K562 (cell line): ENCODE measurements around the gene SENP1. TPM values are rescaled to one million over a fixed set of nuclear protein-coding genes. Genes with fewer than 3 reads are reported as not detected.

Source experiments
- BDP1 ChIP-seq: IDR thresholded peaks from 3 replicates; pipeline ENCODE4 v1.6.1; 2011; ENCODE audit not compliant: insufficient read length, insufficient read depth
- CBX8 ChIP-seq: fragments of 200-600 bp; sonication (generic); IDR thresholded peaks from 2 replicates; pipeline ENCODE4 v1.6.1; 2012; ENCODE audit warnings: borderline replicate concordance, mixed run types, low read depth, mild to moderate bottlenecking, moderate library complexity, mixed read lengths, low read length, control low read depth, inconsistent platforms; ENCODE audit not compliant: poor library complexity, severe bottlenecking; ENCODE audit errors: extremely low read depth
- CEBPB ChIP-seq: fragments of 450-650 bp; IDR thresholded peaks from 2 replicates; pipeline ENCODE4 v1.6.1; 2016; ENCODE audit warnings: missing genetic modification characterization, missing compliant biosample characterization
- ELF2 ChIP-seq: fragments of 250-450 bp; sonication (Bioruptor Pico); IDR thresholded peaks from 2 replicates; pipeline ENCODE4 v1.5.0; 2021; ENCODE audit warnings: mild to moderate bottlenecking
- GABPB2 ChIP-seq: fragments of 250-450 bp; sonication (Bioruptor Pico); conservative IDR thresholded peaks from 2 replicates; pipeline ENCODE4 v1.5.1; 2021; ENCODE audit warnings: mild to moderate bottlenecking
- L3MBTL2 ChIP-seq: fragments of 450-650 bp; IDR thresholded peaks from 2 replicates; pipeline ENCODE4 v1.6.1; 2016; ENCODE audit warnings: mild to moderate bottlenecking, moderate library complexity
- PCBP1 ChIP-seq: fragments of 200-400 bp; formaldehyde crosslinking; IDR thresholded peaks from 2 replicates; pipeline ENCODE4 v1.6.1; 2018; ENCODE audit warnings: mild to moderate bottlenecking, low read depth, low read length; ENCODE audit not compliant: poor library complexity, severe bottlenecking
- PHF20 ChIP-seq: fragments of 450-650 bp; IDR thresholded peaks from 2 replicates; pipeline ENCODE4 v1.6.1; 2018; ENCODE audit not compliant: partially characterized antibody
- POLR2H ChIP-seq: IDR thresholded peaks from 2 replicates; pipeline ENCODE4 v1.6.1; 2016; ENCODE audit warnings: missing genetic modification characterization, low read depth, mild to moderate bottlenecking, control low read depth, missing compliant biosample characterization, moderate library complexity
- RBBP5 ChIP-seq: fragments of 200-600 bp; sonication (generic); IDR thresholded peaks from 2 replicates; pipeline ENCODE4 v1.6.1; 2012; ENCODE audit warnings: borderline replicate concordance, mild to moderate bottlenecking, low read length, control low read depth, inconsistent platforms; ENCODE audit not compliant: insufficient read depth, poor library complexity, severe bottlenecking
- SIX5 ChIP-seq, 2 experiments: IDR thresholded peaks; 2 replicates each; pipeline ENCODE4 v1.6.1; 2011; ENCODE audit warnings: low read length in 2 of 2, borderline replicate concordance in 1 of 2, low read depth in 1 of 2, mild to moderate bottlenecking in 1 of 2, moderate library complexity in 1 of 2; ENCODE audit not compliant: insufficient read depth in 1 of 2
- ZNF274 ChIP-seq: IDR thresholded peaks from 2 replicates; pipeline ENCODE4 v1.6.1; 2011; ENCODE audit warnings: low read depth, mild to moderate bottlenecking, low read length, moderate library complexity, borderline replicate concordance
- ZNF561 ChIP-seq: fragments of 450-650 bp; formaldehyde crosslinking; conservative IDR thresholded peaks from 2 replicates; pipeline ENCODE4 v1.4.0; 2020; ENCODE audit warnings: mild to moderate bottlenecking, moderate library complexity
- ZNF79 ChIP-seq: fragments of 250-450 bp; sonication (Bioruptor Pico); IDR thresholded peaks from 2 replicates; pipeline ENCODE4 v1.4.0; 2020; ENCODE audit warnings: low read depth, mild to moderate bottlenecking, moderate library complexity
- polyA plus RNA-seq, 8 experiments: library from polyadenylated mRNA; depleted of rRNA in 4 of 8; stranded (reverse) in 5 of 8; unstranded in 3 of 8; fragments of >200 nt; fragmentation: Nextera tagmentation in 2 of 8; fragmentation: Illumina TruSeq in 1 of 8; extraction: Ambion mirVana in 2 of 8; extraction: Trizol in 1 of 8; gene quantifications; 2 replicates each; pipeline versions ENCODE4 v1.2.1 to v1.2.3, GENCODE V29; 2011 to 2014; ENCODE audit warnings: inconsistent platforms in 1 of 8, missing spikeins in 1 of 8
- total RNA-seq, 7 experiments: library from RNA; depleted of rRNA in 6 of 7; stranded (reverse); fragments of >200 nt in 6 of 7; fragmentation: Illumina TruSeq in 2 of 7; extraction: Trizol in 2 of 7; gene quantifications; 2 replicates each; pipeline versions ENCODE4 v1.2.1 to v1.2.3, GENCODE V29; 2011 to 2021; ENCODE audit warnings: low replicate concordance in 1 of 7
- TF ChIP-seq, protein P1 (sequence below): sonication (generic); formaldehyde crosslinking; IDR thresholded peaks from 2 replicates; pipeline ENCODE4 v1.8.0; 2022; ENCODE audit warnings: mild to moderate bottlenecking, missing genetic modification reagents
- TF ChIP-seq, protein P2 (sequence below): fragments of 250-450 bp; sonication (Bioruptor Pico); IDR thresholded peaks from 2 replicates; pipeline ENCODE4 v1.8.0; 2022; ENCODE audit warnings: moderate library complexity, mild to moderate bottlenecking, inconsistent platforms
- TF ChIP-seq, protein P3 (sequence below): sonication (generic); formaldehyde crosslinking; IDR thresholded peaks from 2 replicates; pipeline ENCODE4 v1.9.0; 2022; ENCODE audit warnings: mild to moderate bottlenecking, missing genetic modification reagents
- TF ChIP-seq, protein P4 (sequence below), 2 experiments: IDR thresholded peaks; 2 replicates each; pipeline ENCODE4 v1.6.1; 2012; ENCODE audit warnings: improper control_type of control experiment in 2 of 2, low read depth in 2 of 2, low read length in 2 of 2, borderline replicate concordance in 1 of 2
- TF ChIP-seq, protein P5 (sequence below): sonication (generic); formaldehyde crosslinking; IDR thresholded peaks from 2 replicates; pipeline ENCODE4 v1.8.1; 2023; ENCODE audit warnings: mild to moderate bottlenecking, missing genetic modification reagents

Gene SENP1
- total and polyA plus RNA-seq, 9 of the 15 experiments (the other 6 are each of a cell fraction or from before 2014, with no cell fraction given): 15.5 to 59.0 (median 36.3) TPM

DNA sequence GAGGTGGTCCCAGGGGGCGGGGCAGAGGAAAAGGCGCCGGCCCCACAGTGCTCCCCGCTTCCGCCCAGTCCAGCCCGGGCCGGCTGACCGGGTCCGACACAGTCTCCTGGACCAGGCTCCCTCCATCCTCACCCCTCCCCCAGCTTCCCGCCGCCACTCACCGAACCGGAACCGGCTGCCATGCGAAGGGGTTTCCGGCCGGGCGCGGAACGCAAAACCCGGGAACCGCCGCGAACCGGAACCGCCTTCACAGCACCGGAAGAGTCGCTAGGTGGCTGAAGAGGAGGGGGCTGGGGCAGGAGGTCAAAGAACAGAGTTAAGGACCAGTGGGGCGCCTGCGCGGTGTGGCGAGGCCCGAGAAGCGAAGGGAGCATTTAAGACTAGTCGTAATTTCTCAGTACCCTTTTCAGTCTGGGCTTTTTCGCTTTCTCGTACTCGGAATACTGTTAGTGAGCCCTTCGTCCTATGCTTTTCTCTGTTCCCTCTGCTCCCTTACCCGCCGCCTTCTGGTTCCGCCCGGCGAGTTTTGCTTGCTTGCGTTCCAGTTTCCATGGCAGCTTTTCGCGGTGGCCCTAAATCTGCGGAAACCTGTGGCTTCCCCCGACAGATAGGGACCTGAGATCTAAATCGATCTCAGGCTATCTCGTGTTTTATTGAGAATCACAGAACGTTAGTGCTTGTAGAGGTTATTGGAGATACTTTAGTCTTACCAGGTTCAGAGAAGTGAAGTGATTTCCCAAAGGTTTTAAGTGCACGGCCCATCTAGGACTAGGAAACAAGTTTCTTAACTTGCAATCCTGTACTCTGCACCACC, at the start of gene SENP1 (continued):
- peak; percentile 99 for TF ChIP-seq PHF20
- no peak for TF ChIP-seq GABPB2
- no peak for TF ChIP-seq BDP1
- TF ChIP-seq ELF2 (CRISPR knock-in tag): peak; percentile 85
- TF ChIP-seq RBBP5: peak; percentile 96
- no peak for TF ChIP-seq CEBPB (tag)
- TF ChIP-seq PCBP1: no peak
- TF ChIP-seq, protein P1, sequence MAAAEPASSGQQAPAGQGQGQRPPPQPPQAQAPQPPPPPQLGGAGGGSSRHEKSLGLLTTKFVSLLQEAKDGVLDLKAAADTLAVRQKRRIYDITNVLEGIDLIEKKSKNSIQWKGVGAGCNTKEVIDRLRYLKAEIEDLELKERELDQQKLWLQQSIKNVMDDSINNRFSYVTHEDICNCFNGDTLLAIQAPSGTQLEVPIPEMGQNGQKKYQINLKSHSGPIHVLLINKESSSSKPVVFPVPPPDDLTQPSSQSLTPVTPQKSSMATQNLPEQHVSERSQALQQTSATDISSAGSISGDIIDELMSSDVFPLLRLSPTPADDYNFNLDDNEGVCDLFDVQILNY (CRISPR knock-in tag): peak; percentile 76; the same call in 1 of the 2 replicates
- no peak for TF ChIP-seq ZNF79
- TF ChIP-seq, protein P2, sequence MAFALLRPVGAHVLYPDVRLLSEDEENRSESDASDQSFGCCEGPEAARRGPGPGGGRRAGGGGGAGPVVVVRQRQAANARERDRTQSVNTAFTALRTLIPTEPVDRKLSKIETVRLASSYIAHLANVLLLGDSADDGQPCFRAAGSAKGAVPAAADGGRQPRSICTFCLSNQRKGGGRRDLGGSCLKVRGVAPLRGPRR (CRISPR knock-in tag): peak; percentile 62; the same call in 1 of the 2 replicates
- TF ChIP-seq, protein P3, sequence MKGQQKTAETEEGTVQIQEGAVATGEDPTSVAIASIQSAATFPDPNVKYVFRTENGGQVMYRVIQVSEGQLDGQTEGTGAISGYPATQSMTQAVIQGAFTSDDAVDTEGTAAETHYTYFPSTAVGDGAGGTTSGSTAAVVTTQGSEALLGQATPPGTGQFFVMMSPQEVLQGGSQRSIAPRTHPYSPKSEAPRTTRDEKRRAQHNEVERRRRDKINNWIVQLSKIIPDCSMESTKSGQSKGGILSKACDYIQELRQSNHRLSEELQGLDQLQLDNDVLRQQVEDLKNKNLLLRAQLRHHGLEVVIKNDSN (CRISPR knock-in tag): no peak
- TF ChIP-seq SIX5 (IDR thresholded peaks at IDR 0.05; ENCODE audit: borderline replicate concordance in 1 of 2, insufficient read depth in 1 of 2, low read depth in 1 of 2, low read length in 2 of 2): peak; percentile 47 to 56; a peak in 3 of 4 replicates
- peak; percentile 32; the same call in 1 of the 2 replicates for TF ChIP-seq L3MBTL2
- TF ChIP-seq POLR2H (tag): 0 out of 2 replicates have a peak, but pooled peaks have one; percentile 27
- TF ChIP-seq, protein P4, sequence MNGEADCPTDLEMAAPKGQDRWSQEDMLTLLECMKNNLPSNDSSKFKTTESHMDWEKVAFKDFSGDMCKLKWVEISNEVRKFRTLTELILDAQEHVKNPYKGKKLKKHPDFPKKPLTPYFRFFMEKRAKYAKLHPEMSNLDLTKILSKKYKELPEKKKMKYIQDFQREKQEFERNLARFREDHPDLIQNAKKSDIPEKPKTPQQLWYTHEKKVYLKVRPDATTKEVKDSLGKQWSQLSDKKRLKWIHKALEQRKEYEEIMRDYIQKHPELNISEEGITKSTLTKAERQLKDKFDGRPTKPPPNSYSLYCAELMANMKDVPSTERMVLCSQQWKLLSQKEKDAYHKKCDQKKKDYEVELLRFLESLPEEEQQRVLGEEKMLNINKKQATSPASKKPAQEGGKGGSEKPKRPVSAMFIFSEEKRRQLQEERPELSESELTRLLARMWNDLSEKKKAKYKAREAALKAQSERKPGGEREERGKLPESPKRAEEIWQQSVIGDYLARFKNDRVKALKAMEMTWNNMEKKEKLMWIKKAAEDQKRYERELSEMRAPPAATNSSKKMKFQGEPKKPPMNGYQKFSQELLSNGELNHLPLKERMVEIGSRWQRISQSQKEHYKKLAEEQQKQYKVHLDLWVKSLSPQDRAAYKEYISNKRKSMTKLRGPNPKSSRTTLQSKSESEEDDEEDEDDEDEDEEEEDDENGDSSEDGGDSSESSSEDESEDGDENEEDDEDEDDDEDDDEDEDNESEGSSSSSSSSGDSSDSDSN (IDR thresholded peaks at IDR 0.05; ENCODE audit: borderline replicate concordance in 1 of 2, low read depth in 2 of 2, low read length in 2 of 2): 0 out of 4 replicates have a peak, but pooled peaks of 1 of the 2 experiments have one; percentile 12
- TF ChIP-seq CBX8: no peak
- TF ChIP-seq, protein P5, sequence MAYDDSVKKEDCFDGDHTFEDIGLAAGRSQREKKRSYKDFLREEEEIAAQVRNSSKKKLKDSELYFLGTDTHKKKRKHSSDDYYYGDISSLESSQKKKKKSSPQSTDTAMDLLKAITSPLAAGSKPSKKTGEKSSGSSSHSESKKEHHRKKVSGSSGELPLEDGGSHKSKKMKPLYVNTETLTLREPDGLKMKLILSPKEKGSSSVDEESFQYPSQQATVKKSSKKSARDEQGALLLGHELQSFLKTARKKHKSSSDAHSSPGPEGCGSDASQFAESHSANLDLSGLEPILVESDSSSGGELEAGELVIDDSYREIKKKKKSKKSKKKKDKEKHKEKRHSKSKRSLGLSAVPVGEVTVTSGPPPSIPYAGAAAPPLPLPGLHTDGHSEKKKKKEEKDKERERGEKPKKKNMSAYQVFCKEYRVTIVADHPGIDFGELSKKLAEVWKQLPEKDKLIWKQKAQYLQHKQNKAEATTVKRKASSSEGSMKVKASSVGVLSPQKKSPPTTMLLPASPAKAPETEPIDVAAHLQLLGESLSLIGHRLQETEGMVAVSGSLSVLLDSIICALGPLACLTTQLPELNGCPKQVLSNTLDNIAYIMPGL (CRISPR knock-in tag): peak; percentile 54; the same call in 1 of the 2 replicates
- no peak for TF ChIP-seq ZNF561 (CRISPR knock-in tag)
- TF ChIP-seq ZNF274: no peak
